T-helper 22 cell (primary cell): ENCODE measurements around the gene AMER1.

Source experiments
- DNase-seq: peaks from one replicate; pipeline ENCODE4 v3.0.0-alpha.2; 2020; ENCODE audit warnings: low read depth

AMER1 gene

GRCh38 chrX:64184396-64184795 is 21.1 kb downstream of the AMER1 start:
- DNase-seq = no peak

- no peak for DNase-seq
Observed at GRCh38 chrX:64182208-64182607, 23.3 kb downstream of the AMER1 start.

DNA sequence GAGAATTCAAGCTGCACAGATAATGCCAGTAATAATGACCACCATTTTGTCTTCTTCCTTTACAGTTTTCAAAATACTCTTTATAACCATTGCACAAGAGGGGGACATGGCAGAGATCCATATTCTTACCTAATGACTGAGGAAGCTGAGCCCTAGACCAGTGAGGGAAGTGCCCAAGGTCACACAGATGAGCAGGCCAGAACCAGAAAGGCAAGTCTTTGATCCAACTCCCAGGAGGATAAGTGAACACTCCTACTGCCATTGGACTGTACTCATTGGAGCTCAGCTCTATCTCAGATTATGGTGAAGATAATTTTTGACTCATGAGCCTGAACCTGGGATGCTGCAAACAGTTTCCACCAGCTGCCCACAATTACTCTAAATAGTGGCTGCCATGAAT is 28.6 kb downstream of the AMER1 start:
- DNase-seq = no peak

DNA sequence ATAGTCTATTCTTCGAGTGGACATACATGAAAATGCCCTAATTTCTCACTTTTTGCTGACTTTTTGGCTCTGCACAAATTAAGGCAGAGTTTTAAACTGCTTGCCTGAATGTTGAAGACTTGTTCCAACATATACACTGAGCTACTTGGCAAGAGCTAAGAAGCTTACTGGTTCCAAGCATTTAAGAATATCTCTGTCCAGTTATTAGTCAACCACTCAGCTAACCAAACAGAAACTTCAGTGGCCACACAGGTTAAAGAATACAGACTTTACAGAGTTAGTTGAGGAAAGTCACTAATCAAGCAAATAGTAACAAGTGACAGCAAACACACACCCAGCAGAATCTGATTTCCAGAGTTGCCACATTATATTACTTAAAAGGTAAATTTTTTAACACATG is 35.5 kb downstream of the AMER1 start:
- no peak for DNase-seq

- DNase-seq = no peak
Observed at GRCh38 chrX:64152857-64153256, 52.7 kb downstream of the AMER1 start.

DNA sequence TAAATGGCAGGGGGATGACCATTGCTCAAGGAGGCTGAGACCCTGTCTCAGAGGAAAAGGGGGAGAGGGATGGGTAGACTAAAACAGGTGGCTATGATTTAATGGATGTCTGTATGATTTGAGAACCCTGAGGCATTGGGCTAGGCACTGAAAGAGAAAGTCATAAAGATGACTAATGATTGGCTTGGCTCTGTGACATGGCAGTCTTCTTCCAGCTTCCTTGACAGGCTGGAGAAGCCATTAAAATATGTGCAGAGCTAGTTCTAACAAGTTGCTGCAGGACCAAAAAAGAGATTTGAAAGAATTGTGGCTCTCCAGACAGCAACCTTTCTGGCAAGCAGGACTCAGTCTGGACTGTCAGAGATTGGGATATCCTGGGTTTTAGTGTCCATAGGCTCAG is 53.6 kb downstream of the AMER1 start:
- no peak for DNase-seq

GRCh38 chrX:64150775-64151174 is 54.7 kb downstream of the AMER1 start:
- no peak for DNase-seq
